ENCODE data around the gene NEDD8.

The NEDD8 gene

DNA sequence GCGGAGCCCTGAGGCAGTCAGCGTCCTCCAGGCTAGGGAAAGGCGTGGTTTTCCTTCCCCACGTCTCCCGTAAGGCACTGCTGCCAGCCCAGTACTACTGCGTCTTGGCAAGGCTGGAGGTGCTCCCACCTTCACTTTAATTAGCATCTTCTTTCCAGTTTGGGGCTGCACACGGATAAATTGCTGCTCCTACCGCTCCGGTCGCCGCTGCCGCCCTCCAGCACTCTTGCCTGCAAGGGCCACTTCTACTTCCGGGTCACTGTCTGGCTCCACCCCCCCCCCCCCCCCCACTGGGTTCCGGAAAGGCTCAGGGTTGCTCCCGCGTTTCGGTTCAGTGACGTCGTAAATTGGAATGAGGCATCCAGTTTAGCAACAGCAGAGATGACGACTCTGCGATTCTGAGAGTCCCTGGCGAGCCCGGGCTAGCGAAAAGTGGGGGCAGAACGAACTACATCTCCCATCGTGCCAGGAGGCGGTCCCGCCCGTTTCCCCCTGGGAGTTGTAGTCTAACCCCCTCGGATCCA lies at the start of gene NEDD8:
Gene NEDD8 (minus strand): TSS at position 247 of the 524 bp plus-strand sequence. CDS start 100 bp downstream, at position 147.
- peak; percentile 84 to 100 (median 98) for DNase-seq

DNA sequence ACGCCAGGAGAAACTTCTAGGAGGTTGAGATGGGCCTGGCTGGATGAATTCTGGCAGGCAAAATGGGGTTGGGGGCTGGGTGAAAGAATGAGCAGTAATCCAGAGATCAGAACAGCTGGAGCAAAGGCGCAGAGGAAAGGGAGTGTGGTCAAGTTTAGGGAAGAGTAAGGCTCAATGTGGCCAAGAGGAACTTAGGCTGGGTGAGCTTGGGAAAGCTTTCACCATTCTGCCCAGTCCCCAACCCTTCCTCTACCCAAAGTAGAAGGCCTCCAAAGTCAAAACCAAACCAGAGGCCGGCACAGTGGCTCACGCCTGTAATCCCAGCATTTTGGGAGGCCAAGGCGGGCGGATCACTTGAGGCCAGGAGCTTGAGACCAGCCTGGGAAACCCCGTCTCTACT lies 49.5 kb upstream of the NEDD8 start:
- DNase-seq: no peak

DNA sequence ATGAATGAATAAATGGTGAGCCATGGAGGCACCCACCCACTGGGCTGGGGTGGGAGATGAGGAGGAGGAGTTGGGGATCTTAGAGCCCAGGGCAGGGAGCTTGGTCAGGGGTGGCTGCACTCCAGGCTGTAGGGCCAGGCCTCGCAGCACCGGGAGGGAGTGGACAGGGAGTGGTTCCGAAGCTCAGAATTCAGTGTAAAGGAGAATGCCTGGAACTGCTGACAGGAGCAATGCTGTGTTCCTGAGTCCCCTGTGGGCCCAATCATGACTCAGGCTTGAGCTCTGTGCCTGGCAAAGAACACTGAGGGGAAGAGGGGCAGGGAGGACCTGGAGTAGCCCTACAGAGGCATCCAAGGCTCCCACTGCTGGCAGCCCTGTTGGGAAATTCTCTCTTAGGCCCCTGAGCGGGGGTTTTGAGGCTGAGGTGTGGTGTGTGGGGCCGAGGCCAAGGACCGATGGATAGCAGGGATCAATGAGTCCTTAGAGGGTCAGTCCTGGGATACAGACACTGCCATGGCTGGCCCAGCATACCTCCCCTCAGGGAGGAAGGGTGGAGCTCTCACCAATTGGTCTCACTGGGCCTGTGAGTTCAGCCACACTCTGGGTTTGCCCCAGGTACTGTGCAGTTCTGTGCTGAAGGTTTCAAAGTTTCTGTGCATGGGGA lies 48.8 kb upstream of the NEDD8 start:
- no peak for DNase-seq

DNA sequence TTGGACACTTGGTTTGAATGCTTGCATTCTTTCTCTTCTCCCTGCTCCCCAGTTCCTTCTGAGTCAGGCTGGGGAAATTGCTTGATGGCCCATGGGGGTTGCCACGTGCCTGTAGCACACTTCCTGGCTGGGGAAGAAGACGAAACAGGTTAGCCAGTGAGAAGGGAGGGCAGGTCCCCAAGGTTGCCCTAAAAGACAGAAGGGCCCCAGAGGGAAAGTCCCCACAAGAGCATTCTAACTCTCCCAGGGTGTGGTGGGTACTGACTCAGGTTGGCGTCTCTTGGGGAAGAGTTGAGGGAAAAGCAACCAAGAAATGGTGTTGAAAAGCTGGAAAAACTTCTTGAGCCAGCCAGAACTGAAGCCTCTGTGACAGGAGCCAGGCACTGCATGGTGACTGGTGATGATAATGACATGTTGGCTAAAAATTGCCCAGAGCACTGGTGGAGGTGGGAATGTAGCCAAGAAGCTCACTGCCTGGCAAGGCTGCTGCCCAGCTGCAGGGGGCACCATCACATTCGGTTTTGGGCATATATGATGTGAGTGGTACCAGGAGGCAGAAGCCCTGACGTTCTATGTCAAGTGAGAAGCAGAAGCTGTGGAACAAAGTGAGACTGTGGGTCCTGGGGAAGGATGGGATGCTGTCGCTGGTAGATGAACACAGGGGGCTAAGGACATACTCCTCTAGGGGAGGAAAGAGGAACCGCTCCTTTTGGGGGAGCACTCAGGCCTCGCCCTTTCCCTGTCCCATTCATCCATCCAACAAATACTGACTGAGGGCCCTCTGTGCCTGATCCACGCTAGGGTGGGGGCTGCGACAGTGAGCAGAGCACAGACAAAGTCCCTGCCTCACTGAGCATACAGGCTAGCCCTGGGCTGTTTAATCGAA lies 47.4 kb upstream of the NEDD8 start:
- DNase-seq: peak in 8 of 14 donors; percentile 21 to 48 (median 36)

DNA sequence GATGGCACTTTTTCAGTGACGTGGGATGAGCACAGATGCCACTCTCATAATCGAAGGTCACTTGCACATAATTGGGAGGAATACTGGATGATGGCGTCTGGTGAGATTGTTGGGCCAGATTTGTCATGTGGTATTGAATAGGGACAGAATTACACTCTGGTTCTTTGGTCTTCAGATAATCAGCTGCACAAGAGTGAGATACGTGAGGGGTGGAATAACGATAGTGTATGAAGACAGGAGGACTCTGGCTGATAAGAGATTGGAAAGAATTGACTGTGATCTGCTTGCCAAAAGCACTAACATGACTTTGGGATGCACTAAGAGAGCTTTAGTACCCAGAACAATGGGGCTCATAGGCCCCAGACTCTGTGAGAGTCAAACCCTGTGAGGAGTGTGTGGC lies 46.3 kb upstream of the NEDD8 start:
- no peak for DNase-seq

DNA sequence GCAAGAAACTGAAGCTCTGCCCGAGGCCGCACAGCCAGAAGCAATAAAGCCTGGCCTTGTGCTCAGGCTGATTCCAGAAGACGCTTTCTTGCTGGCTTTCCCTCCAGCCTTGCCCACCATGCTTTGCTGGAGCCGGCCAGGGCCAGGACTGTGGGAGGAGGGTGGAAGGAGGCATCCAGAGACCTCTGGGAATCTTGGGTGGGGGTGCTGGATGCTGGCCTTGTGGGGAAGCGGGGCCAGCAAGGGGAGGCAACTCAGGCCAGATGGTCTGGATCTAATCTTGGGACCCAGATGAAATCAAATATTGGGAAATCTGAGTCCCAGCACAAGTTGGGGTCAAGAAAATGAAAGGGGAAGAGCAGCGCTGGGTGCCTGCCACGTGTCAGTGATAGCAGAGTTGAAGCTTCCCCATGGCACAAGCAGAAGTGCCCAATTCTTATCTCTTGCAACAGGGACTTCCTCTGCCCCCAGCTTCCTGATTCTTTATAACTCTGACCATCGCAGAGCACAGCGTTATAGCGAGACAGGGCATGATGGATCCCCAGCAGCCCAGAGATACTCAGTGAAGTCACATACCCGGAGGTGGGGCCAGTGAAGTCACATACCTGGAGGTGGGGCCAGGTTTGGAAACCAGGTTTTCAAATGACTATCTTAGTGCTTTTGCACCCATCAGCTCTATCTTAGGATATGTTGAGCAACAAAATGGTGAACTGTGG lies 45.6 kb upstream of the NEDD8 start:
- peak in 9 of 14 donors; percentile 8 to 50 (median 22) for DNase-seq

DNA sequence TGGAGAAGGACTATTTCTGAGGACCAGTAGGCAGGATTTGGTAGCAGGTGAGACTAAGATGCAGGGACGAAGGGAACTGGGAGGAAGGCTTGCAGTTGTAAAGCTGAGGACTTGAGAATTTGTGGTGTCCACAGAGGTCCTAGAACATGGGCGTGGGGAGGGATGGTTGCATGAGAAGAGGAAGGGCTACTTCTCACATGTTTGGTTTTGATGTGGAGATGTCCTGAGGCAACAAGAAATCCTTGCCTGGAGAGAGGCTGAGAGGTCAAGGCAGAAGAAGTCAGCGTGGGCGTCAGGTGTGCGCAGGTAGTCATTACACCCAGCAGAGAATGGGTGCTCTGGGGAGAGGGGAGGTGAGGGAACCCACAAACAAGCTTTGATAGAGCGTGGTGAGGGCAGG lies 44.9 kb upstream of the NEDD8 start:
- no peak for DNase-seq

DNA sequence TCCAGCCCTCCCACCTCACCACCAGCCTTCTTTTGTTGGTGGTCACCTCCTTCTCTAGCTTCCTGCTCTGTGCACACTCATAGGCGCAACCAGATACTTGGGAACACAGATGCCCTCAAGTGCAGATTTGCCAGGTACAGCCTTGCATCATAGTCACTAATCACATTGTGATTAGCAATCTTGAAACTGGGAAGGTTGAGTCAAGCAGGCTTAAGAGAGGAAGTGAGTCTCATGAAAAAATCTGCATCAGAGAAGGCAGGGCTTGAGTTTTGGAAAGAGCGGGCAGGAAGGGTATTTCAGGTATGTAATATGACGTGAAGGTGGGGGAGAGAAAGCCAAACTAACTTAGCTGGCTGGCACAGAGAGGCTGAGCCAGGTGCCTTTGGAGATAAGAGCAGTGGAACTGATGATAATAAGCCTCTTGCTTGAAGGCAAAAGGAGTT lies 42.0 kb upstream of the NEDD8 start:
- DNase-seq: peak in 4 of 14 donors; percentile 8 to 23 (median 13)

DNA sequence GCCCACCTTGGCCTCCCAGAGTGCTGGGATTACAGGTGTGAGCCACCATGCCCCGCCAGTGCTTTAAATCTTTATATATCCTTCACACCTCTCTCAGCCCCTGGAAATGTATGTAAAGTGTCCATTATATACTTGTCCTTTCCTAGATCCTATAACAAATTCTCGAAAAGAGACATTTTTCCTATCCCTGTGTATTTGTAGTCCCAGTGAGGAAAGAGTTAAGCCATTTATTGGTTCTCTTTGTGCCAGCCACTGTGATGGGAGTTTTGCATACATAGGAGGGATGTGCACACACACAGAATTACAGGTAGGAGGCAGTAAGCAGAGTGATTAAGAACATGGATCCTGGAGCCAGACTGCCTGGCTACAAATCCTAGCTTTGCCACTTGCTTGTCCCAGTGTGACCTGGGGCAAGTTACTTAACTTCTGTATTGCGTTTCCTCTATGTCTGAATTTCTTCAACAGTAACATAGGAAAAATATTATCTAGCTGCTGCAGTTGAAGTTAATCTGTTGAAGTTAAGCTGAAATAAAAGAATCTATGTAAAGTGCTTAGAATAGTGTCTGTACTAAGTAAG lies 41.3 kb upstream of the NEDD8 start:
- no peak for DNase-seq

DNA sequence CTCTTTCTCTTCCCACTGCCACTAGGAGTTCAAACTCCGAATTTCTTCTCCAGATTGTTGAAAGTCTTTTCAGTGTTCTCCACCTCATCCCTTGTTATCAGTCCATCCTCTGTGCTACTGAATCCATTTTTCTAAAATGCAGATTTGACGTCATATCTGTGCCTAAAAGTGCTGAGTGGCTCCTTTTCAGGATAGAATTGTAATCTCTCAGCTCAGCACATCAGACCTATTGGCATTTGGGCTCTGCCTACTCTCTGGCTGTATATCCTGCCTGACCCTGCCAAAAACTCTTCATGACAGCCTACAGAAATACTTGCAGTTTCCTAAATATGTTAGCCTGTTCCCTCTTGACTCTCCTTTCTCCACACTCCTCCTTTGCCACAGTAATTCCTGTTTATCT lies 40.3 kb upstream of the NEDD8 start:
- no peak for DNase-seq

DNA sequence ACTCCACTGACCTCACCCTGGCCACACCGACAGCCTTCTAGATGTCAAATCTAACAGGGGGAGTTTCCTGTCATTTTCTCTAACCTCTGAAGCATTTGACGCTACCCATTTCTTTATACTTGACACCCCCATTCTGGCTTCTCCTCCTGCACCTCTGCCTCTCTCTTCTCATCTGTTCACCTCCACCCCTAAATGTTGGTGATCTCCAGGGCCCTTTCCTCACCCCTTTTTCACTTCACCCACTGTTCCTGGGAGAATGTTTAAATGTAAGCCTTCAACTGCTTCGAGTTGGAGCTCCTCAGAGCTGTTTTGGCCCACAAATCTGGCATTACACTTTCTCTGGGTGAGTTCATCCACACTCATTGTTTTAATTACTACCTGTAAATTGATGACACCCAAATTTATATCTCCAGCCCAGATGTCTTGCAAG lies 39.7 kb upstream of the NEDD8 start:
- DNase-seq: no peak

DNA sequence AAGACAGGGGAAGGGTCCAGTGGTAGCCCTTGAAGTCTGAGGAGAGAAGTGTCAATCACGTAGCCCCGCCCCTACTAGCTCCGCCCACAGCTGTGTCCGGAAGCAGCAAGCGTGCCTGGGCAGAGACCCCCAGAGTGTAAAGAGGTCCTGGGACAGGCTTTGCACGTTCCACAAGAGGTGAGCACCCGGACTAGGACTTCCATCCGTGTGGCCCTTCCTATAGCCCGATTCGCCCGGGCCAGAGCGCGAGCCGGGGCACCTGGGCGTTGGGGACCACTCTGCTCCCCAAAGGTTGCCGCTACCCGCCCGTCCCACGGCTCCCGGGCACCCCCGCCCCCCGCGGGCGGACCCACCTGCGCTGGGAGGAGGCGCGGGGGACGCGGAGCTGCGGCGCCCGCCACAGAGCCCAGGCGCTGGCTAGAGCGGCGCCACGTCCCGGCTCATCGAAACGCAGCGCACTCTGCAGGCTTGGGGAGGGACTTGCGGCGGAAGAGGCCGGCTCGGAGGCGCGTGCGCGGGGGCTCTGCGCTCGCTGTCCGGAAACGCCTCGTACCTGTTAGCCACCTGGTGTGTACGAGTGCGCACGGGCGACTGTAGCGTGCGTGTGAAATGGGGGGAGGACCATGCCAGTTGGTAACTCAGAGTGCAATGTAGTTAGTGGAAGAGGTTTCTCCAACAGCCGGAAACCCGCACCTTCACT lies 39.1 kb upstream of the NEDD8 start, which contains the start of gene RABGGTA:
Gene RABGGTA (minus strand): TSS at position 464 of the 700 bp plus-strand sequence. CDS start 482 bp downstream, outside the sequence.
- DNase-seq: peak in 12 of 14 donors; percentile 49 to 84 (median 72)

DNA sequence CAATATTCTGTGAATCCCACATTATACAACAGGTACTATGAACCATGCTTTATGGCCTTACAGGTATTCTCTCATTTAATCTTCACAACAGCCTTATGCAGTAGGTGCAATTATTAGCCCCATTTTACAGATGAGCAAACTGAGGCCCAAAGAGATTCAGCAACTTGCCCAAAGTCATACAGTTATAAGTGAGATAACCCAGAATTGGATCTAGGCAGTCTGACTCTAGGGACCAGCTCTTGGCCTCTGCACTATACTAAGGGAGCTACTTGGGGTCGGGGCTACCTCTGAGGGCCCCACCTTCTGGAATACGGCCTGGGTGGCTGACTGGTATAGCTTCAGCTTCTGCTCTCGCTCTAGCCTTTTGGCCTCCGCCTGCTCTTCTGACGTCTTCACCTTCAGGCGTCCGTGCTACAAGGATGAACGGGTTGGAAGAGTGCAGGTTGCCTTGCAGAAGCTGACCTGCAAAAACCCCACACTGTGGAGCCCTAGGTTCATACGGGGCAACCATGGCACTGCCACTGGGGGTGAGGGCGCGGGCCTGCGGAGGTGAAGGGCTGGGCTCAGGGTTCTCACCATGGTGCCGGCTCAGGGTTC lies 38.5 kb upstream of the NEDD8 start:
- DNase-seq: peak in 1 of 14 donors; percentile 15

DNA sequence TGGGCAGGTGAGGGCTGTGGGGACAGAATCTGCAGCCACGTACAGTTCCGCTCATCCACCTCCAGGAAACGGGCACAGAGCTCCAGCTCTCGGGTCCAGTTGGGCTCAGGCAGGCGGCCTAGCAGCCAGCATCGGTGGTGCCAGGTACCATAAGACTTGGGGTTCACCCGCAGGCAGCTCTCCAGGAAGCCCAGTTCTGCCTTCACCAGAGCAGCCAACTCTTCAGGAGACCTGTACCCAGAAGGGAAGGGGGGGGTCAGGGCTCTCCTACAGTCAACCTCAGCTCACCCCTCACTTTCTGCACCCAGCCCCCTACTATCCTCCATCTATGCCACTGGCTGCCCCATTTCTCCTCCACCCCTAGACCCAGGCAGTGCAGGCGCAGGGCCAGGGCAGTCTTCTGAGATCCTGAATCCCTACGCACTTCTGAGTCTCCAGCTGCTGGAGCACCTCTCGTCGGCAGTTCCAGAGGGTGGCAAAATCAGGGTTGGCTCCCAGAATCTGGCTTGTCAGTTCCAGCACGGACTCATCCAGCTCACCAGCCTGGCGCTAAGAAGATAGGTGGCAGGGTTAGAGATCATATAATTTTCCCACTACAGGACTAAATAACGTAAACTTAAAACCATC lies 37.9 kb upstream of the NEDD8 start:
- DNase-seq: no peak

DNA sequence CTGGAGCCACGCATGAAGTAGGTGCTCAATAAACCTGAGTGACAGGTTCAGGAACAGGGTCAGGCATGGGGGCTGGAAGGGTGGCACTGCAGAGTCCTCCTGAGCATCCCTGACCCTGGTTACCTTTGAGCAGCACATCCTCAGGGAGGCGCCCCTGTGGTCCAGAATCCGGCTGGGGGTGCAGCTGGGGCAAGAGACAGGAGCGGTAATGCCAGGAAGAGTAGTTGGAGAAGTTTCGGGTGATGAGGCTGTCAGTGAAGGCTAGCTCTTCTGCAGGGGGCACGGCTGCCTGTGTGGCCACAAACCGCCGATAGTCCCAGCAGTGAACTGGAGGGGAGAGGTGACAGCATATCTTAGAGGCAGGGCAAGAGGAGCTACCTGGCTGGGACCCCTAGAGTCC lies 37.2 kb upstream of the NEDD8 start:
- DNase-seq: no peak

DNA sequence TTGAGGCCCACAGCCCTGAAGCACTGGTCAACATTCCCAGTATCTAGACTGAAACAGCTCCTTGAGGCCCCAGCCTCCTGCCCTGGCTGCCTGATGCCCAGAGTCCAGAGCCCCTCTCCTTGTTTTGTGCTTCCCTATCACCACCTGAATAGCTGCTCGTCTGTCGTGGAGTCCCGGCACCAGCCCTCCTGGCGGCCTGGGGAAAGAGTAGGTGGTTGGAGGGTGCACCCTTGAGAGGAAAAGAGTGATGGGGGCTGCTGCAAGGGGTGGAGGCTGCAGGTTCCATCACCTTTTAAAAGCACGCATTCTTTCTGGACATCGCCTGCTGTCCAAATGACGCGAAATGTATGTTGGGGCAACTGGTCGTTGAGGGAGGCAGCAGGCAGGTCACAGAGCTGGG lies 36.1 kb upstream of the NEDD8 start:
- DNase-seq: no peak

DNA sequence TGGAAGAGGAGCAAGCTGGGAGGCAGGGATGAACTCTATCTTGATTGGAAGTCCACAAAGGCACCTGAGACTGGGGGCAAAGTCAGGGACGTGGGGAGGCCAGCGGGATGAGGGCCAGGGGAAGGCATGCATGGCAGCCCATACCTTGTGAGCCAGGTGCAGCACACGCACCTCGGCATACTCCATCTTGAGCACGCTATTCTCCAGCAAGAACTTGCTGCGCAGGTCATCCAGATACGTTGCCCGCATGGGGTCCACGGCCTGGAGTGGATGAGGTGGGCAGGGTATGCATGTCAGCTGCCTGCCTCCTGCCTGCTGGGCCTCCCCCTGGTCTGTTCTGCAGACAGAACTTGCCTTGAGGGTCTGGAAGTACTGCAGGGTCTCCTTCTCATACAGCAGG lies 35.3 kb upstream of the NEDD8 start:
- DNase-seq: no peak

DNA sequence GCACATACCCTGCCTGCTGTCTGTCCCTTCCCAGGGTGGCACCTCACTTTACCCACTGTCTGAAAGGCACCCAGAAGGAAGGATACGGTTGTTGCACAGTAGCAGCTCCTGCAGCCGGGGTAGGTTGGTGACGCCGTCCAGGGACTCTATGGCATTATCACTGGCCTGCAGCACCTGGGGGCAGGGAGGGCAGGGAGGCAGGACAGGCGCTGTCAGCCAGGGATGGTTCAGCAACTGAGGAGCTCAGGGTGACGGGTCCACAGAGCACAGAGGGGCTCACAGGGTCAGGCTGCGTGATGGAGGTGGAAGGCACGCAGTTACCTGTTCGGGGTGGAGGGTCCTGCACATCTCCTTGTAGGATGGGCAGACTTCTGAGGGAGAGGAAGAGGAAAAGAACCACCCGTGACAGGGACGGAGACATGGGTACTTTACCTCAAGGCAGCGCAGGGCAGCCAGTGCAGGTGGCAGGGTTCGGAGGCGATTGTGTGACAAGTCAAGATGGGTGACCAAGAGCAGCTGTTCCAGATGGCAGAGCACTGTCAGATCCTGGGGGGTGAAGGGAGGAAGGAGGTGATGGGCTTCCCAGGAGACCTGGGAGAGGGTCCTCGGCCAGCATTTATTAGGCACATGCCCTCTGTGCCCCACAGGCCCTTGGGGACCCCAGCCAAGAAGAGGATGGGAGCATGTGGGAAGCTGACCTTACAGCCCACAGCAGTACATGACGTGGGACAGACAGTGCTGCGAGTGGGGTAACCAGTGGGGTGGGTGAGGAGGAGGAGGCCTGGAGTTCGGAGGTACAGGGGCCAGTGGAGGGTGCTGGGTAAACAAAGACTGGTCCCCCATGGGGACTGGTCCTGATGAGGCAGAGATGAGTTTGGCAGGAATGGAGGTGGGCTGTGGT lies 34.4 kb upstream of the NEDD8 start:
- no peak for DNase-seq

DNA sequence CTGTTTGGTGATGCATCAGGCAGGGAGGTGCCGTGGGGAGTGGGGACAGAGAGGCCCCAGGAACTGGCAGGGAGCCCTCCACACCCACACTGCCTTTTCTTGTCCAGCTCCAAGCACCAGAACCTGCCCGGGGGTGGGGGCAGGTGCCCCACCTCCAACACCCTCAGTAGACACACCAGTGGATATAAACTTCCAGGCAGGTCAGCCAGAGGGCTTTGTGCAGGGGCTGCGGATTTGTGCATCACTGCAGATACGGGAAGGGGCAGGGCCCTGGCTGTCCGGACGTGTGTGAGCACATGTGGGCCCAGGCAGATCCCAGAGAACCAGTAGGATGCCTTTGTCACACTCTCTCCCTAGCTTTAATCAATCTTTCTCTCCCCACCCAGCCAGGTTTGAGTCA lies 32.1 kb upstream of the NEDD8 start:
- DNase-seq: no peak

DNA sequence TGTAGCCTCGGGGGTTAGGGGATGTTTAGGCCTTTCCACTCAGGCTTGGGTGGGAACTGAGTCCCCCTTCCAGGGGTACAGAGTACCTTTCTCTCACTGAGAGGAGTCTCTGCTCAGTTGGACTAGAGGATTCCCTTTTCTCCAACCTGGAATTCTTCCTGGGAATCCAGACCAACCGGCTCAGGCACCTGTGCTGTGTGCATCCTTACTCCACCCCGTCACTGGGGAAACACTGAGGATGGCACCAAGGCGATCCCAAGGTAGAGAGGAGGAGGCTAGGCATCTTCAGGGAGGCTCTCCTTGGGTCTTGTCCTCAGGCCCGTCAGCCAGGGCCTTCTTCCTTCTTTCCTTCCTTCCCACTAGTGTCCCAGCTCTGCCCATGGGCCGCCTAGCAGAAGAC lies 31.7 kb upstream of the NEDD8 start:
- DNase-seq: no peak

Measured in C1 segment of cervical spinal cord (tissue), 14 donors.